Esophagus muscularis mucosa (tissue), 4 donors: Measurements from ENCODE around the gene RASSF10. TPM values are rescaled to one million over a fixed set of nuclear protein-coding genes. Genes with fewer than 3 reads are reported as not detected.
A peak's percentile ranks its signal among the peaks of the same experiment; 100 is the strongest.

ENCODE experiments used
- DNase-seq: peaks from one replicate; pipeline ENCODE4 v3.0.0-alpha.2; 2017; ENCODE audit errors: extremely low spot score
- H3K27ac ChIP-seq, 4 donors: fragments of 200-600 bp; sonication (generic); replicated peaks in 1 of 4; 1 replicate in 3 of 4; 2 replicates in 1 of 4; pipeline ENCODE4 v1.5.1; 2016 to 2019; ENCODE audit warnings: mild to moderate bottlenecking in 1 of 4
- H3K27me3 ChIP-seq, 4 donors: fragments of 200-600 bp; sonication (generic); one replicate each; pipeline versions ENCODE4 v1.5.1 to v1.6.0; 2016 to 2019
- H3K36me3 ChIP-seq, 4 donors: fragments of 200-600 bp; sonication (generic); one replicate each; pipeline ENCODE4 v1.5.1; 2016 to 2019
- H3K4me1 ChIP-seq, 4 donors: fragments of 200-600 bp; sonication (generic); one replicate each; pipeline ENCODE4 v1.5.1; 2016 to 2019
- H3K4me3 ChIP-seq, 4 donors: fragments of 200-600 bp; sonication (generic); 1 replicate in 2 of 4; 2 replicates in 2 of 4; pipeline ENCODE4 v1.5.1; 2016 to 2019; ENCODE audit warnings: mild to moderate bottlenecking in 4 of 4, moderate library complexity in 1 of 4
- H3K9me3 ChIP-seq, 4 donors: fragments of 200-600 bp; sonication (generic); 1 replicate in 3 of 4; 2 replicates in 1 of 4; pipeline ENCODE4 v1.5.1; 2016 to 2019
- CTCF ChIP-seq, 3 experiments: fragments of 200-600 bp in 2 of 3; fragments of 450-650 bp in 1 of 3; sonication (generic) in 2 of 3; IDR thresholded peaks; one replicate each; pipeline ENCODE4 v1.5.1; 2017 to 2019; ENCODE audit warnings: antibody characterized with exemption in 3 of 3, mild to moderate bottlenecking in 2 of 3, moderate library complexity in 1 of 3
- EP300 ChIP-seq: sonication (generic); formaldehyde crosslinking; IDR thresholded peaks from one replicate; pipeline ENCODE4 v1.6.1; 2017; ENCODE audit warnings: antibody characterized with exemption
- POLR2A ChIP-seq: fragments of 450-650 bp; IDR thresholded peaks from one replicate; pipeline ENCODE4 v1.6.1; 2017; ENCODE audit warnings: antibody characterized with exemption, moderate library complexity, mild to moderate bottlenecking, low read depth
- POLR2AphosphoS5 ChIP-seq, 2 donors: sonication (generic); formaldehyde crosslinking; IDR thresholded peaks; one replicate each; pipeline ENCODE4 v1.6.1; 2017; ENCODE audit warnings: antibody characterized with exemption in 2 of 2
- WGBS: methylation state at CpG from one replicate; pipeline ENCODE4 v1.1.5; 2018; 5-methylcytosine and 5-hydroxymethylcytosine counted together
- intact Hi-C: fragments of 100-400 bp; cut with DNase I; formaldehyde crosslinking; loops from one replicate; pipeline ENCODE4 v1.15.1; 2023
- total RNA-seq, 4 donors: library from RNA; depleted of rRNA; stranded (reverse); fragments of >200 nt; gene quantifications; one replicate each; pipeline versions ENCODE4 v1.1.0 to v1.2.1, GENCODE V29; 2016

RASSF10 gene
- total RNA-seq, 4 donors from 2014 or later, result 0.17 to 0.57 (median 0.19) TPM; not detected in 1

- peaks cover 0 to 4% (median 2%) of the 10 kb centered on the region in 4 donors for H3K4me1 ChIP-seq
- H3K4me3 ChIP-seq, result no peak overlapping the region
- H3K27ac ChIP-seq, result no peak overlapping the region
- H3K36me3 ChIP-seq, result no peaks in the 10 kb centered on the region
- peaks cover 0 to 24% (median 2%) of the 10 kb centered on the region in 4 donors for H3K27me3 ChIP-seq
- TF ChIP-seq EP300, result no peak
- TF ChIP-seq CTCF (IDR thresholded peaks at IDR 0.05), result no peak
- no peak for TF ChIP-seq POLR2AphosphoS5 (IDR thresholded peaks at IDR 0.05)
- TF ChIP-seq POLR2A, result no peak
- H3K9me3 ChIP-seq, result no peaks in the 10 kb centered on the region
- intact Hi-C loops, result no loop called here
- WGBS, result 50% methylated on average over 3 of the region's 3 CpGs
- peak; percentile 91 for DNase-seq
Observed at GRCh38 chr11:13030857-13031256, 21.7 kb downstream of the RASSF10 start.

- intact Hi-C loops, result no loop called here
Observed at GRCh38 chr11:13031349-13031748, 22.2 kb downstream of the RASSF10 start.

GRCh38 chr11:13033760-13034533 lies 24.8 kb downstream of the RASSF10 start:
- no peak for TF ChIP-seq EP300
- TF ChIP-seq POLR2AphosphoS5 (IDR thresholded peaks at IDR 0.05), result no peak
- TF ChIP-seq POLR2A, result no peak
- no peak for TF ChIP-seq CTCF (IDR thresholded peaks at IDR 0.05)
- WGBS, result 71% methylated on average over 4 of the region's 4 CpGs
- intact Hi-C loops, result no loop called here
- DNase-seq, result peak; percentile 74
- Histone ChIP-seq H3K27ac (no peak overlapping the region), H3K36me3 (no peaks in the 10 kb centered on the region), H3K4me3 (no peak overlapping the region), H3K27me3 (peaks cover 0 to 22% (median 3%) of the 10 kb centered on the region in 4 donors), H3K4me1 (peaks cover 0 to 4% (median 2%) of the 10 kb centered on the region in 4 donors), H3K9me3 (no peaks in the 10 kb centered on the region)

More at GRCh38 chr11:13031349-13031748, 22.2 kb downstream of the RASSF10 start:
- H3K4me1 ChIP-seq, result peaks cover 0 to 4% (median 2%) of the 10 kb centered on the region in 4 donors
- peak; percentile 77 for DNase-seq
- H3K36me3 ChIP-seq, result no peaks in the 10 kb centered on the region
- peaks cover 0 to 26% (median 3%) of the 10 kb centered on the region in 4 donors for H3K27me3 ChIP-seq
- no peak overlapping the region for H3K4me3 ChIP-seq
- TF ChIP-seq POLR2AphosphoS5 (IDR thresholded peaks at IDR 0.05) (no peak), EP300 (no peak), POLR2A (no peak), CTCF (IDR thresholded peaks at IDR 0.05) (no peak)
- no peak overlapping the region for H3K27ac ChIP-seq
- no peaks in the 10 kb centered on the region for H3K9me3 ChIP-seq

- Histone ChIP-seq H3K4me1 (peaks cover 0 to 2% (median under 1%) of the 10 kb centered on the region in 4 donors), H3K27me3 (peaks cover 0 to 15% (median 3%) of the 10 kb centered on the region in 4 donors), H3K4me3 (no peak overlapping the region), H3K27ac (no peak overlapping the region), H3K36me3 (no peaks in the 10 kb centered on the region), H3K9me3 (no peaks in the 10 kb centered on the region)
- 73% methylated on average over 4 of the region's 4 CpGs for WGBS
- no peak for TF ChIP-seq EP300
- TF ChIP-seq CTCF (IDR thresholded peaks at IDR 0.05), result no peak
- TF ChIP-seq POLR2AphosphoS5 (IDR thresholded peaks at IDR 0.05), result no peak
- TF ChIP-seq POLR2A, result no peak
- intact Hi-C loops, result no loop called here
- DNase-seq, result peak; percentile 29
Observed at GRCh38 chr11:13035711-13036110, 26.6 kb downstream of the RASSF10 start.
